CD4-positive, alpha-beta T cell treated with Interleukin-12 subunit alpha and Interleukin-12 subunit beta, for 1 hour (primary cell): Measurements from ENCODE around the gene KRTAP5-1.
"Not testable (repeated sequence)": the region's sequence is repeated elsewhere in the genome, so short reads cannot be mapped to it uniquely, and the experiment has no call there.

Experiments
- DNase-seq: peaks from one replicate; pipeline ENCODE4 v3.0.0-alpha.2; 2020

The KRTAP5-1 gene

GRCh38 chr11:1584661-1585370 is at the start of gene KRTAP5-1:
Gene KRTAP5-1, minus strand, starts transcription at chr11:1585283. Its CDS starts 34 bp downstream, at chr11:1585249.
- not testable (repeated sequence) for DNase-seq

DNA sequence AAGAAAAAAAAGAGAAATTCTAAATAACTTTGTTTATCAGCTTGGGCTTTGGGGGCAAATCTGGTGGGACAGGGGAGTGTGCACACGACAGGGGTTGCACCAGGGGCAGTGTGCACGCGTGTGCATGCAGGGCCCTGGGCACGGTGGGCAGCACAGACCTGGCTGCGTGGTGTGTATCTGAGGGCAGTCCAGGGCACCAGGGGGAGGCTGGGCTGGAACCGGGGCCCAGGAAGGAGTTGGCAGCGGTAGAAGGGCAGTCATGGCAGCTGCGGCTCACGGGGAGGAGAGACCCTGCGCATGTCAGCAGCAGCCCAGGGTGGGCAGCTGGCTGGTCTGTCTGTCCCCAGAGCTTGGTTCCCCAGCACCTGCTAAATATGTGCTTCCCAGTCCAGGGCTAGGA is 48.8 kb upstream of the KRTAP5-1 start:
- DNase-seq: no peak

GRCh38 chr11:1632053-1632714 is 47.1 kb upstream of the KRTAP5-1 start:
- DNase-seq: no peak

- DNase-seq: no peak
Measured at GRCh38 chr11:1631066-1631568, 46.0 kb upstream of the KRTAP5-1 start.

GRCh38 chr11:1630271-1630670 is 45.2 kb upstream of the KRTAP5-1 start:
- DNase-seq: no peak

DNA sequence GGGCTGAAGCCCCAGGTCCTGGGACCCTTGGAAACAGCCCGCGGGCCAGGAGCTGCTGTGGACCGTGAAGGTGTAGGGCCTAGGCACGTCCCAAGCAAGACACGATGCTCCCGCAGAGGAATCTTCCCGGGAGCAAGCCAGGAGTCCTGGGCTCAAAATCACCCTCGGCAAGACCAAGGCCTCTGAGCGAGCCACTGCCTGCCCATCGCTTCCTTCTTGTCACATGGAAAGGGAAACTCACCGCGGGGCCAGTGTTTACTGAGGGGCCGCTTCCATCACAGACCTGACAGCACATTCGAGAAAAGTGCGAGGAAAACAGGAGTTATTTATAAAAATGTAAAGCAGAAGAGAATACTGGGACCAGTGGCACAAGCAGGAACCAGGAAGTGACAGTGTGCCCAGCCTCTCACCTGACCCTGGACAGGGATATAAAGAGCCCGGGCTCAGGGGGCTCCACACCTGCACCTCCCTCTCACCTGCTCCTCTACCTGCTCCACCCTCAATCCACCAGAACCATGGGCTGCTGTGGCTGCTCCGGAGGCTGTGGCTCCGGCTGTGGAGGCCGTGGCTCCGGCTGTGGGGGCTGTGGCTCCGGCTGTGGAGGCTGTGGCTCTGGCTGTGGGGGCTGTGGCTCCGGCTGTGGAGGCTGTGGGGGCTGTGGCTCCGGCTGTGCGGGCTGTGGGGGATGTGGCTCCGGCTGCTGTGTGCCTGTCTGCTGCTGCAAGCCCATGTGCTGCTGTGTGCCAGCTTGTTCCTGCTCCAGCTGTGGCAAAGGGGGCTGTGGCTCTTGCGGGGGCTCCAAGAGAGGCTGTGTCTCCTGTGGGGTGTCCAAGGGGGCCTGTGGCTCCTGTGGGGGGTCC is 44.5 kb upstream of the KRTAP5-1 start, which contains the start of gene KRTAP5-5:
Gene KRTAP5-5, plus strand, starts transcription at position 450 of the 860 bp plus-strand sequence. Its CDS starts 66 bp downstream, at position 516.
- no peak for DNase-seq

GRCh38 chr11:1628506-1629325 is 43.6 kb upstream of the KRTAP5-1 start:
- DNase-seq: peak; percentile 65

DNA sequence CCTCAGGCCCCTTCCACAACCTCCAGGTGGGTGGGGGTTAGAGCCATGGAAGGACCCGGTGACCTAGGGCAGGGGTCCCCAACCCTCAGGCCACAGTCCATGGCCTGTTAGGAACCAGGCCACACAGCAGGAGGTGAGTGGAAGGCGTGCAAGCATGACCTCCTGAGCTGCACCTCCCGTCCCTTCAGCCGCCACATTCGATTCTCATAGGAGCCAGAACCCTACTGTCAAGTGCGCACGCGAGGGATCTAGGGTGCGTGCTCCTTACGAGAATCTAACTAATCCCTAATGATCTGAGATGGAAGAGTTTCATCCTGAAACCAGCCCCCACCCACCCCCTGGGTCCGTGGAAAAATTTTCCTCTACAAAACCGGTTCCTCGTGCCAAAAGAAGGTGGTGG is 40.5 kb upstream of the KRTAP5-1 start:
- no peak for DNase-seq

DNA sequence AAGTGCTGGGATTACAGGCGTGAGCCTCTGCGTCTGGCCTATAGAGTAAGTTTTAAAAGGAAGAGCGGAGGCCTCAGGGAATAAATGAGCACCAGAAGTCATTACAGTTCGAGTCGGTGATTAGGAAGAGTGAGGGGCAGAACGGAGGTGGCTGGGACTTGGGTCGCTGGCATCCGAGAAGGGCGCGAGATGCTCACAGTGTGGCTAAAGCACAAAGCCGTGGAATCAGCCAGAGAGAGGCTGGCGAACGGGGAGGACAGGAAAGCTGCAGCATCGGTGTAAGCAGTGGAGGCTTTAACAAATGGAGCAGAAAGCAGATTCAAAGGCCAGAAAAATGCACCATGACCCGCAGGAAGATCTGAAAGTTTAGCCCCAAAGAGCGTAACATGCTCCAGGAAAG is 39.5 kb upstream of the KRTAP5-1 start:
- DNase-seq: no peak

DNA sequence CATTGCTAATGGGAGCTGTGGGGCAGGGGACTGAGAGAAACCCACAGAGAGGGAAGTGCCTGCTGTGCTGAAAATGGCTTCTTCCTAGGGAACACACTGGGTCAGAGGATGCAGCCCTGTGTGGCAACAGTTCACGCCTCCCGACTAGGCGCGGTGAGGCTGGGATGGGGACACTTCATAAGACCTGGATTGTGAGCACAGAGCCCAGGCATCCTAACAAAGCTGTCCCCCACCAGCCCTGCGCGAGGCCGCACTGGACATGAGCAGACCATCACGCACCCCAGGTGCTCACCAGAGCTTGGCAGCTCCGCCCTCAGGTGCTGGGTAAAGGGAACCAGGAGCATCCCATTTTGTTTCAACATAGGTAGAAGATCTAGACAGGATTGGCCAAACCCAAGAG is 38.6 kb upstream of the KRTAP5-1 start:
- no peak for DNase-seq

DNA sequence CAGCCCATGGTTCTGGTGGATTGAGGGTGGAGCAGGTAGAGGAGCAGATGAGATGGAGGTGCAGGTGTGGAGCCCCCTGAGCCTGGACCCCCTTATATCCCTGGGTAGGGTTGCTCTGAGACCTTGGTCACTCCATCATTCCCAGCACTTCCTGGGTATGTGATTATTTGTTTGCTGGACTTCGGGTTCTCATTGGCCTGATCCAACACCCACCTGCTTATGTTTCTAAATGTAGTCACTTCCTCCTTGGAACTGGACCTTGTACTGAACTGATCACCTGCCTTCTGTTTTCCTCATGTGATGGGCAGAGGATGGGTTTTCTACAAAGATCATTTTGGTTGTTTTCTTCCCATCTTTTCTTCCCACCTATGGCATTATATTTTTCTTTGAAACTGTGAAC is 37.0 kb upstream of the KRTAP5-1 start, which contains the start of gene KRTAP5-4:
Gene KRTAP5-4, minus strand, starts transcription at position 53 of the 400 bp plus-strand sequence. Its CDS starts 45 bp downstream, at position 8.
- DNase-seq: no peak

DNA sequence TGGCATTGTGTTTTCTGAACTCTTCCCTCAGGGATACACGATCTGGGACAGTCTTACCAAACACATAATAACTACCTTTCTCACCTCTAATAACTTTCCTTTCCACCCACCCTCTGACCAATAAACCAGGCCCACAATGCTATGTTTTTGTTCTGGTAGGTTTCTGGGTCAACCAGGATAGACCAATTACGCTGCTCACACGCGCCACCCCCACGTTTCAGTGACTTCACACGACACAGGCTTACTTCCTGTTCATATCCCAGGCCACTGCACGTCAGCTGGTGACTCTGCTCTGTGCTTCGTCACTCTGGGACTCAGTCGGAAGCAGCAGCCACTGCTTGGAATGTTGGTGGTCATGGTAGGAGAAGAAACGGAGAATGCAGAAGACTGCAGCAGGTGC is 34.4 kb upstream of the KRTAP5-1 start:
- peak; percentile 44 for DNase-seq

GRCh38 chr11:1618231-1618630 is 33.1 kb upstream of the KRTAP5-1 start:
- DNase-seq: no peak

DNA sequence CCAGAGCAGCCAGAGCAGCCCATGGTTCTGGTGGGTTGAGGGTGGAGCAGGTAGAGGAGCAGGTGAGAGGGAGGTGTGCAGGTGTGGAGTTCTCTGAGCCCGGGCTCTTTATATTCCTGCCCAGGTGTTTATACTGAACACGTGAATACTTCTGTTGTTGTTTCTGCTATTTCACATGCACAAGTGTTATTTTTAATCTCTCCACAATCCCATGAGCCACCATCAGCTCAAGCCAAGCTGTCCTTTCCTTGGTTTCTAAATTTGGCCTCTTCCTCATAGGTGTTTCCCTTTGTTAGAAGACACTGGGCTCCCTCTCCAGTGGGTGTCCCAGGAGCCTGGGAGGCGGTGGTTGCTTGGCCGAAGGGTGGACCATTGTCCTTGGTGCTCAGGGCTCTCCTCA is 23.3 kb upstream of the KRTAP5-1 start, which contains the start of gene KRTAP5-3:
Gene KRTAP5-3, minus strand, starts transcription at position 101 of the 400 bp plus-strand sequence. Its CDS starts 78 bp downstream, at position 23.
- DNase-seq: no peak

GRCh38 chr11:1607901-1608300 is 22.8 kb upstream of the KRTAP5-1 start:
- not testable (repeated sequence) for DNase-seq

DNA sequence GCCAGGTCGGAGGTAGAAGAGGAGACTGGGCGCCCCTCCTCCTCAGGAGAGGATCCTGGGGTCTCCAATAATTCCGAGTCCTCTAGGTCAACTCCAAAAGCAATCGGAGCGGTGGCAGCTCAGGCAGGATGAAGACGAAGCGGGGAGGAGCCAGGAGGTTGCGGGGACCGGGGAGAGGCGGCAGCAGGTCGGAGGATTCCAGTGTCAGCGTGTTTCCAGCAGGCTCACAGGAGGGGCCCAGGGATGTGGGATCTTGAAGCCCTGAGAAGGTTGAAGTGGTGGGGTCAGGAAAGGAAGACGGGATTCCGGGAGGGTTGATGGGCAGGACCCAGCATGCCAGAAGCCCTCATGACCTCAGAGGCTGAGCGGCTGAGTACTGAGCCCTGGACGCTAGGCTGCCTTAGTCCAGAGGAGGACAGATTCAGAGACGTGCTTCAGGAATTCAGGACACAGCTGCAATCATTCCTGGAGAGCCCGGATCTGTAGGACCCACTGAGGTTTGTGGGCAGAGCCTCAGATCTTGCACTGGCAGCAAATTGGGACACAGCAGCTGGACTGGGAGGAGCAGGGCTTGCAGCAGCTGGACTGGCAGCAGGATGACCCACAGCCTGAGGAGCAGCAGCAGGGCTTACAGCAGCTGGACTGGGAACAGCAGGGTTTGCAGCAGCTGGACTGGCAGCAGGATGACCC is 22.2 kb upstream of the KRTAP5-1 start:
- DNase-seq: not testable (repeated sequence)

GRCh38 chr11:1605923-1606322 is 20.8 kb upstream of the KRTAP5-1 start:
- DNase-seq: peak; percentile 42

DNA sequence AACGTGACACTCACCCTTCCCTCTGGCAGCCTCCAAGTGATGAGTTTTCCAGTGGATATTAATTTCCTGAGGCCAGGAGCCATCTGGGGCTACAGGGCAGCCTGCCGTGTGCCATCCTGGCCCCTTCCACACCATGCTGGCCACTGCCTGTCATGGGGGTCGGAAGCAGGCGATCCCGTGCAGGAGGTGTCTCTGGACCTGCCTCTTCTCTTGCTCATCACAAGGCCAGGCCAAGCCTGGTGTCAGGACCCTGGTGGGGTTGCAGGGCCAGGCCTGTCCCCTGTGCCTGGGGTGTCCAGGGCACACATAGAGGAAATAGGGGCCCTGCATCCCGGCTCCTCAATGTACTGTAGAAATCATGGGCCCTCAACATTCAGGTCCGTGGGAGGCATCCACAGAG is 19.6 kb upstream of the KRTAP5-1 start:
- no peak for DNase-seq

DNA sequence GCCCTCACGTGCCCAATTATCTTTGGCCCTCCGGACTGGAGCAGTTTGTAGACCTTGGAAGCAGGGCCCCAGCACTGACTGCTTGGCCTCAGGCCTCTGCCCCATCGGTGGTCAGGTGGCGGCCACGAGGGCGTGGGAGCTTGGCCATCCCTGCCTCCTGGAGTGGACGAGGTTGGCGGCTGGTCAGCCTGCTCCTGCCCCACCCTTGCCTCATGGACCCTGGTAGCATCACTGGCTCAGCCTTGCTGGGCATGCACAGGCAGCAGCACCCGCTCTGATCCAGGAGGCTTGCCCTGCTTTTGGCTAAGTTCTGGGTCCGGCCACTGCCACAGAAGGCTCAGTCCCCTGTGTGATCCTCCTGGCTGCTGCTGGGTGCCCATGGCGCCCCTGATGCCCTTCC is 19.1 kb upstream of the KRTAP5-1 start:
- DNase-seq: no peak

DNA sequence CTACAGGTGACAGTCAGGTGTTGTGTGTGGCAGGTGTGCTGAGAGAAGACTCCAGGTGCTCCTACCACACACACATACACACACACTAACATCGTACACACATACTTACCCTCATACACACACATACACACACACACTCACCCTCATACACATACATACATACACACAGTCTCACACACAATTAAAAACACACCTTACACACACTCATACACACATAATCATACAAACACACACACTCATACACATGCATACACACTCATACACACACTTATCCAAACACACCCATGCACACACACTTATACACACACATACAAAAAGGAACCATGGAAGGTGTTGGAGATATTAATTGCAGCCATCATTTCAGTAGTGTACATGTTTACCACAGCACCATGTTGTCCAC is 18.5 kb upstream of the KRTAP5-1 start:
- no peak for DNase-seq

DNA sequence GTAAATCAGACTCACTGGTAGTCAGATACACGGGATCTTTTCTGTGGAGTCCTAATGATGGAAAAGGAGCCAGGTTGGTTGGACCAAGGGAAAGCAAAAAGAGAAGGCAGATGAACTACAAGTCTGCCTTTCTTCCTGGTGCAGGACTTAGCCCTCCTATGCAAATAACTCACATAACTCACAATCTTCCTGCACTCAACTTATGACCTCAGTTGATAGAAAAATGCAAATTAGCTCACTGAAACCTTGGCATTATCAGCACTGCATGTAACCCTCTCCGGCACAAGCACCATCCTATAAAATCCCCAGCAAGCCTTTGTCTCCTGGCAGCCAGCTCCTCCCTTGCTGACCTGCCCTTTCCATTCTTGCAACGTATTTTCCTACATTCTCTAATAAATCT is 16.6 kb upstream of the KRTAP5-1 start:
- DNase-seq: not testable (repeated sequence)
